Hepatic stellate cell (primary cell): ENCODE data around the gene LMOD1.
"Not testable (repeated sequence)": the region's sequence is repeated elsewhere in the genome, so short reads cannot be mapped to it uniquely, and the experiment has no call there.

Experiments used
- DNase-seq: peaks from one replicate; pipeline ENCODE4 v3.0.0; 2011; ENCODE audit warnings: low spot score

Gene LMOD1

GRCh38 chr1:201946224-201946908 lies at the start of gene LMOD1:
Gene LMOD1 (minus strand): TSS chr1:201946548. CDS start chr1:201946340, 208 bp downstream.
- DNase-seq, result peak; percentile 87

- no peak for DNase-seq
Observed at GRCh38 chr1:201990427-201990826, 44.1 kb upstream of the LMOD1 start.

DNA sequence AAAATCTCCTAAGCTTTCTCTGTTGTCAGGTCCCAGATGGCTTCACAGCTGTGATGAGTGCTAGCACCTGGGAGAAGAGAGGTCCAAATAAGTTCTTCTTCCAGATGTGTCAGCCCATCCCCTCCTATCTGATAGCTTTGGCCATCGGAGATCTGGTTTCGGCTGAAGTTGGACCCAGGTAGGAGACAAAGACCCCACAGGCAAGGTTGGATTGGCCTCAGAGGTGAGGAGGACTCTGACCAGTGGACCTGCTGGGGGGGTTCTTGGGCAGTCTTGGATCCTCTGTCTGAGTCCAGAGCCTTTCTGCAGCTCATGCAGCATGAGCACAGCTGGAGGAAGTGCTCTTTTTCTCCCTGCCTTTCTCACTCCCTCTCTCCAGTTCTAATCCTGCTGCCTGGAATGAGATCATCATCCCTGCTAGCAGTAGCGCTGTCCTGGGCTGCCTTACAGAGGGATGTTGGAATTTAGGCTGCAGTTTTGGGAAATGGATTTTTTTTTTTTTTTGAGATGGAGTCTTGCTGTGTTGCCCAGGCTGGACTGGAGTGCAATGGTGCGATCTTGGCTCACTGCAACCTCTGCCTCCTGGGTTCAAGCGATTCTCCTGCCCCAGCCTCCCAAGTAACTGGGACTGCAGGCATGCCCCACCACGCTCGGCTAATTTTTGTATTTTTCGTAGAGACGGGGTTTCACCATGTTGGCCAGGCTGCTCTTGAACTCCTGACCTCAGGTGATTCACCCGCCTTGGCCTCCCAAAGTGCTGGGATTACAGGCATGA lies 43.2 kb upstream of the LMOD1 start:
- no peak for DNase-seq

- DNase-seq, result no peak
Observed at GRCh38 chr1:201988601-201989000, 42.3 kb upstream of the LMOD1 start.

GRCh38 chr1:201985355-201985754 lies 39.0 kb upstream of the LMOD1 start:
- no peak for DNase-seq

DNA sequence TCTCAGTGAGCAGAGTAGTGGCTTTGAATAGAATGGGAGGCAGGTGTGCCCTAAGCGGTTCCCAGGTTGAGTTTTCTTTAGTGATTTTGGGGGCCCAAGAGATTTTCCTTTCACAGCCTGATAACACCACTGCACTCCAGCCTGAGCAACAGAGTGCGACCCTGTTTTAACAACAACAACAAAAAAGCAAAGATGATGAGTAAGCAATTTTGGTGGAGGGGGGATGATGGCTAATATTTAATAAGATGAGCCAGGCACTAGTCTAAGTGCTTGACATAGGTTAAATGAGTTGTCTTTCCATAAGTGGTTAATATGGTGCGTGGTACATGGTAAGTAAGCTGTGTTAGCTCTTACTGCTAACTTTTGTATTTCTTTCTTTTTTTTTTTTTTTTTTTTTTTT lies 38.1 kb upstream of the LMOD1 start:
- DNase-seq, result no peak

DNA sequence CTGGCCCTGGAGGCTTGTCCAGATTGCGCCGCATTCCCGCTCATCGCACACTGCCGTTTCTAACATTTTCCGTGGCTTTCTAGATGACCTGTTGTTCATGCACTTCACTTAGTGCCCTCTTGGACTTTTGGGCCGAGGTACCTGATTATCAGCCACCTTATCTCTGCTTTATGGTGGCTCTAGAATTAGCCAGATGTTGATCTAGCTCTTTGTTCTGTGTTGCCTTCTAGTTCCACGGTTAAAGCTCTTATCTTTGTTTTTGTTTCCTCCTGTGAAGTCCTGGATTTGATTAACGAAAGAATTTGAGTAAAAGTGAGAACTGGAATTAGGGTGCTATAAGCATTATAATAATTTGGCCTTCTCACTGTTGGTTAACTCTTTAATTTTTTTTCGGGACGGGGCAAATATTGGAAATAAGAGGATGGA lies 37.0 kb upstream of the LMOD1 start:
- DNase-seq, result no peak

DNA sequence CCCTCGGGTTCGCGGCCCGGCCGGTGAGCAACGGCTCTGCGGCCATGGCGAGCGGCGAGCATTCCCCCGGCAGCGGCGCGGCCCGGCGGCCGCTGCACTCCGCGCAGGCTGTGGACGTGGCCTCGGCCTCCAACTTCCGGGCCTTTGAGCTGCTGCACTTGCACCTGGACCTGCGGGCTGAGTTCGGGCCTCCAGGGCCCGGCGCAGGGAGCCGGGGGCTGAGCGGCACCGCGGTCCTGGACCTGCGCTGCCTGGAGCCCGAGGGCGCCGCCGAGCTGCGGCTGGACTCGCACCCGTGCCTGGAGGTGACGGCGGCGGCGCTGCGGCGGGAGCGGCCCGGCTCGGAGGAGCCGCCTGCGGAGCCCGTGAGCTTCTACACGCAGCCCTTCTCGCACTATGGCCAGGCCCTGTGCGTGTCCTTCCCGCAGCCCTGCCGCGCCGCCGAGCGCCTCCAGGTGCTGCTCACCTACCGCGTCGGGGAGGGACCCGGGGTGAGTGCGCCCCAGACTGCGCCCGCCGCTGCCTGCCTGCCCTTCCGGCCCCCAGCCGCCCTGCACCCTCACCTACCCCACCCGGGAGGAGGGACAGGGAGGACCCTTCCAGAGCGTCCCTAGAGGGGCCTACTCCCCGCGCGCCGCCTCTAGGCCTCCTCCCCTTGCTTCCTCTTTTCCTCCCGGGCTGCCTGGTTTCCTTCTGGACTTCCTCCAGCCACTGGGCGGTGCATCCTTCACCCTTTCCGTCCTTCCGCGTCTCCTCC lies 36.5 kb upstream of the LMOD1 start, which contains the start of gene RNPEP:
TSS of gene RNPEP (plus strand) at position 26 of the 757 bp plus-strand sequence. CDS start at position 45, 19 bp downstream.
- DNase-seq, result peak; percentile 87

GRCh38 chr1:201982082-201982622 lies 35.8 kb upstream of the LMOD1 start:
- peak; percentile 79 for DNase-seq

DNA sequence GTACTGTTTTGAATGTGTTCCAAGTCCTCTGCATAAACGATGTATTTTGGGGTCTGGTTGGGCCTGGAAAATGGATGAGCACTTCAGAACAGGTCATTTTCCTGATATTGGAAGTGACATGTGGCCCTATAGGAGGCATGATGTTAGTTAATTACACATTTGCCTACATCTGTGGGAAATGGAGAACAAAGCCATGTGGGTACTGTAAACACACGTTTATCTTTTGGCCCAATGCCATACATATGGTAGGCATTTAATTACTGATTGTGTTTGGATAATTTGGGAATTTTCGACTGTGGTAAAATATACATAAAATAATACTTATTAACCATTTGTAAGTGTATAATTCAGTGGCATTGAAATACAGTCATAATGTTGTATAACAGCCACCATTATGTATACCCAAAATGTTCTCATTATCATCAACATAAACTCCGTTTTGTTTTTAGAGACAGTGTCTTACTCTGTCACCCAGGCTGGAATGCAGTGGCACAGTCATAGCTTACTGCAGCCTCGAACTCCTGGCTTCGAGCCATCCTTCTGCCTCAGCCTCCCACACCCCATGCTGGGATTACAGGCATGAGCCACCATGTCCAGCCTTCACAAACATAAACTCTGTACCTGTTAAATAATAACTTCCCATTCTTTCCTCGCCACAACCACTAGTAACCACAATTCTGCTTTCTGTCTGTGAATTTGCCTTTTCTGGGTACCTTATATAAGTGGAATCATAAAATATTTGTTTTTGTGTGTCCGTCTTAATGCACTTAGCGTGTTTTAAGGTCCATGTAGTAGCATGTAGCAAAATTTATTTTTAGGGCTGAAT lies 24.2 kb upstream of the LMOD1 start:
- DNase-seq, result no peak

- no peak for DNase-seq
Observed at GRCh38 chr1:201968202-201968925, 22.0 kb upstream of the LMOD1 start.

DNA sequence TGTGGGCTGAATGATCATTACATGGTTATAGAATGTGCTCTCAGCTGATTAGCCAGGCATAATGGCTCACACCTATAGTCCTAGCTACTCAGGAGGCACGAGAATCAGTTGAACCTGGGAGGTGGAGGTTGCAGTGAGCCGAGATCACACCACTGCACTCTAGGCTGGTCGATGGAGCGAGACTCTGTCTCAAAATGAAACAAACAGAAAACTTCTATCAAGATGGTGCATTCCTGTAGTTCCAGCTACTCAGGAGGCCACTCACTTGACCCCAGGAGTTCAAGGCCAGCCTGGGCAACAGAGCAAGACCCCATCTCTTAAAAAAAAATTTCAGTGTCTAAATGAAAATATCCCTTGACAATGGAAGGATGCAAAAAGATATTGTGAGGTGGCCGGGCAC lies 19.8 kb upstream of the LMOD1 start:
- DNase-seq, result no peak

GRCh38 chr1:201964261-201964660 lies 17.9 kb upstream of the LMOD1 start:
- no peak for DNase-seq

DNA sequence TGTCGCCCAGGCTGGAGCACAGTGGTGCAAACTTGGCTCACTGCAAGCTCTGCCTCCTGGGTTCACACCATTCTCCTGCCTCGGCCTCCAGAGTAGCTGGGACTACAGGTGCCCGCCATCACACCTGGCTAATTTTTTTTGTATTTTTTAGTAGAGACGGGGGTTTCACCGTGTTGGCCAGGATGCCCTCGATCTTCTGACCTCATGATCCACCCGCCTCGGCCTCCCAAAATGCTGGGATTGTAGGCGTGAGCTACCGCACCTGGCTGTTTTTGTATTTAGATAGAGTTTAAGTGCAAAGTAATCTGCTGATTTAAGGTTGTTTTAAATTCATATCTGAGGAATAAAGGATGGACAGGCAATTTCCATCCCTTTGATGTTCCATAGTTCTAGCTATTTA lies 16.0 kb upstream of the LMOD1 start:
- DNase-seq, result not testable (repeated sequence)

GRCh38 chr1:201958348-201958747 lies 12.0 kb upstream of the LMOD1 start:
- no peak for DNase-seq

DNA sequence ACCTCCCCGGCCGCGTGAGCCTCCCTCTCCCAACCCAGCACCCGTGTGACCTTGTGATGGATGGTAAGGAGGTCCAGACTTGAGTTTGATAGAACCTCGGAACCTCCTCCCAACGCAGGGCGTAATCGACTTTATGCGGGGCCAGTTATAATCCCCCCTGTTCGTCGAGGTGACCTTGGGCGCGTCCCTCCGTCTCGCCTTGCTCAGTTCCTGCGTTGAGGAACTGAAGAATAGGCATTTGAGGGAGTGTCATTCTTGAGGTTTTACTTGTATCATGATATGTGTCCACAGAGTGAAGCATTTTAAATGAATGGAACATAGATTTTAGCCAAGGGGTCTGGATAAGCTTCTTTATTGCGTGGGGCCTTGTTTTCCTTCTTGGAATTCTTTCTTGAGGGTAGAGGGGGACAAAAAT lies 9.4 kb upstream of the LMOD1 start:
- no peak for DNase-seq

- peak; percentile 94 for DNase-seq
Observed at GRCh38 chr1:201955009-201955728, 8.8 kb upstream of the LMOD1 start, which contains the start of gene TIMM17A. Gene TIMM17A (plus strand): TSS chr1:201955503. CDS start chr1:201955527, 24 bp downstream.

DNA sequence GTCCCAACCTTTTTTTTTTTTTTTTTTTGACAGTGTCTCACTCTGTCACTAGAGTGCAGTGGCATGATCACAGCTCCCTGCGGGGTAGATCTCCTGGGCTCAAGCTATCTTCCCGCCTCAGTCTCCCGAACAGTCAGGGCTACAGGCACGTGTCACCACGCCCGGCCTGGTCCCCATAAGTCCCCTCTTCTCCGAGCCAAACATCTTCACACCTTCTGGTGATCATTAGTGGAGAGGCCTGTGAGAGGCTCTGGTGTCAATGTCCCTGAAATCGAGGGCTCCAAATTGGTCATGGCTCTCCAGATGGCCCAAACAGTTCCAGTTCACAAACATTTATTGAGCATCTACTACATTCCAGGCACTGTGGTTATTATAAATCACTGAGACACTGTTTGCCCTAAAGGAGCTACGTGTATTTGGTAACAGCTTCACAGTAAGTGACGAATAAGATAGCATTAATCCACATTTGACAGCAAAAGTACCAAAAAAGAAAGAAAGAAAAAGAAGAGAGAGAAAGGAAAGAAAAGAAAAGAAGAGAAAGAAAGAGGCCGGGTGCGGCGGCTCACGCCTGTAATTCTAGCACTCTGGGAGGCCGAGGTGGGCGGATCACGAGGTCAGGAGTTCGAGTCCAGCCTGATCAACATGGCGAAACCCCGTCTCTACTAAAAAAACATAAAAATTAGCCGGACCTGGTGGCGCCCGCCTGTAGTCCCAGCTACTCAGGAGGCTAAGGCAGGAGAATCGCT lies 8.1 kb upstream of the LMOD1 start:
- no peak for DNase-seq

- DNase-seq, result peak; percentile 24
Observed at GRCh38 chr1:201949491-201949890, 3.1 kb upstream of the LMOD1 start.
